SW 1271 (cell line): ENCODE results near the gene RAD54L2.
"Not testable (repeated sequence)": the region's sequence is repeated elsewhere in the genome, so short reads cannot be mapped to it uniquely, and the experiment has no call there.

Experiments used
- DNase-seq, 2 experiments: peaks; one replicate each; lab custom pipeline; 2025; lab: John Stamatoyannopoulos, UW

RAD54L2 gene

DNA sequence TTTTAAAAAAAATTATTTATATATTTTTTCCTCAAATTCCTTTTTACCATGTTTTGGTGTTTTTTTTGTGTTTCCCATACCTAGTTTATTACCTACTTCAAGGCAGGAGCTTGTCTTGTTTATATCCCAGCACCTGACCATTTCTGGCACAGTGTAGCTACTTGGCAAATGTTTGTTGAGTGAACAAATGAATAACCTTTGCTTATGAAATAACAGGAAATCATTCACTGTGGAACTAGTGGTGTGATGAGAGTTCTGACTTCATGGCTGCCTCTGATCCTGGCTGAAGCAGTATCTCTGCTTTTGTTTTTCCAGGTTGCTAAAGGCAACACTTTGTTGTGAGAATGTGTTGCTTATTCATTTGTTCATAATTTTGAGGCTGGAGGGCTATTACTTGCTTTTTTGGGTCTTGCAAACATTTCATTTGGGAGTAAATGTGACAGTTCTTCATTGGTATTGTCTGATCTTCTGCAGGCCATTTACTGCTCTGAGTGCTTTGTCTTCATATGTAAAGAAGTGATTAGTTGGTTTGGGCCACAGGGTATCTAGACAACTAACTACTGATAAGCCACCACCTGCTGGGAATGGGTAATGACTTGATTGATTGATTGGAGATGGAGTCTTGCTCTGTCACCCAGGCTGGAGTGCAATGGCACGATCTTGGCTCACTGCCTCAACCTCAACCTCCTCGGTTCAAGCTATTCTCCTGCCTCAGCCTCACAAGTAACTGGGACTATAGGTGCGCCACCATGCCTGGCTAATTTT is 5.7 kb downstream of the RAD54L2 start:
- DNase-seq = no peak

DNA sequence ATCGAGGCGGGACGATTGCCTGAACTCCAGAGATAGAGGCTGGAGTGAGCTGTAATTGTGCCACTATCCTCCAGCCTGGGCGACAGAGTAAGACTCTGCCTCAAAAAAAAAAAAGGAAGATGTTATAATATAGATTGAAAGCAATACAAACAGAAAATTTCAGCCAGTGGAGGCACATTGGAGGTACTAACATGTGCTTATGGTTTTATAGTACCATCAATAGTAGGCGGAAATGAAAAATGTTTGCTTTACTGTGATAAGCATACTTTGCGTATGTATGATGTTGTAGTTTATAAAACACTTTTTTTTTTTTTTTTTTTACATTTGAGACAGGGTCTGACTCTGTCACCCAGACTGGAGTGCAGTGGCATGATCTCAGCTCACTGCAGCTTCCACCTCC is 8.8 kb downstream of the RAD54L2 start:
- no peak for DNase-seq

DNA sequence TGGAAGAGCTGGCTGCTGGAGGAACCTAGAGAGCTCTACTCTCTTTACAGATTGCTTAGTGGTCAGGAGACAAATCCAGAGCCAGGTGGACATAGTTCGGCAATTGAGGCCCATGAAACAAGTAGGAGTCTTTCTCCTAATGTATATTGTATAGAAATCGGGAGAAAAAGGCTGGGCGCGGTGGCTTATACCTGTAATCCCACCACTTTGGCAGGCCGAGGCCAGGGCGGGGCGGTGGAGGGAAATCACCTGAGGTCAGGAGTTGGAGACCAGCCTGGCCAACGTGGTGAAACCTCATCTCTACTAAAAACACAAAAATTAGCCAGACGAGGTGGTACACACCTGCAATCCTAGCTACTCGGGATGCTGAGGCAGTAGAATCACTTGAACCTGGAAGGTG is 10.8 kb downstream of the RAD54L2 start:
- DNase-seq = no peak

DNA sequence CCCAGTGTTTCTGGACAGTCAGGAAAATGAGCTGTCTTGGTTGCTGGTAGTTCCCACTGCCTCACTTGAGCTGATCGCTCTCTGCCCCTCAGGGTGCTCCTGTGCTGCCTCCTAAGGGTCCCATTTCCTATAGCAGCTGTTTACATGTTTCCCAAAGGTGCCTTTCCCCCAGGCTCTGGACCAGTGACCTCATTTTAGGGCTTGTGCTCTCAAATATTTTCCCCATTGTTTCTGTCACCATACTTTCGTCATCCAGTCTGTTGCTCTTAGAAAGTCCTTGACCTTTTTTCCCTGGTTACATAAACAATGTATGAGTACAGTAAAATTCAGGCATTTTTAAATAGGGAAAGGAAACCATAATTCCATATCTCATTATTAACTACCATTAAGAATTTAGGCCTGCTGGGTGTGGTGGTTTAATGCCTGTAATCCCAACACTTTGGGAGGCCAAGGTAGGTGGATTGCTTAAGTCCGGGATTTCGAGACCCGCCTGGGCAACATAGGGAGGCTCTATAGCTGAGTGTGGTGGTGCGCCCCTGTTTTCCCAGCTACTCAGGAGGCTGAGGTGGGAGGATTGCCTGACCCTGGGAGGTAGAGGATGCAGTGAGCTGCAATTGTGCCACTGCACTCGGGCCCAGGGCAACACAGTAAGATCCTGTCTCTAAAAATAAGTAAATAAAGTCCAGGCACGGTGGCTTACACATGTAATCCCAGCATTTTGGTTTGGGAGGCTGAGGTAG is 11.7 kb downstream of the RAD54L2 start:
- no peak for DNase-seq

DNA sequence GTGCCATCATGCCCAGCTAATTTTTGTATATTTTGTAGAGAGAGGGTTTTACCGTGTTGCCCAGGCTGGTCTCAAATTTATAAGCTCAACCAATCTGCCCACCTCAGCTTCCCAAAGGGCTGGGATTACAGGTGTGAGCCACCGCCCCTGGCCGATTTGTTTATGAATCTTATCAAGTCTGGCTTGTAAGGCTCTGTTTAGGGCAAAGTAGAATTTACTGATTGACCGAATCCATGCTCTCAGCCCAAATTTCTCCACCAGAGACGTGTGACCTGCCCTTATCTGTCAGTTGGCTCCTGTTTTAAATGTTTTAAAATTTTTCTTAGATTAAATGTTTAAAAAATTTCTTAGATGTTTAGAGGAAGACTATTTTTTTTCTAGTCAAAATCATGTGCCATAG is 19.5 kb downstream of the RAD54L2 start:
- DNase-seq = no peak

DNA sequence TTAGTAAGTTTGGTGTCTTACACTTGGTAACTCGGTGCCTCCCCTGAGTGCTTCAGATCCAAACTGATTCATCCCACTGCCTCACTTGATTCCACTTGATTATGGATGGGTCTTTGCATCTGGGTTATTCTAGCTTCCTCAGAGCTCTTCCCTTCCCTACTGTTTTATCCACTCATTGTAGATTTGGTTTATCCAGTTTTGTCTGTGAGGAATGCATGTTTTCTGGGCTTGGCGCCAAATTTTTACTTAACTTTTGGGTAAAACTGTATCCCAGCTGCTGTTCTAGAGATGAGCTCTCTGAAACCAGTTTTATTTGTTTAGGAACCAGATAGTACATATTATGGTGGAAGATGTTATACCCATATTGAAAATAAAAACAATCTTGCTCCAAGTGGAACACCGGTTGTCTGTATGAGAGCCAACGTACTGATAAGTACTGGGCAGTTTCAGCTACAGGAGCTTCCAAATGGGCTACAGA is 20.9 kb downstream of the RAD54L2 start:
- DNase-seq = no peak

DNA sequence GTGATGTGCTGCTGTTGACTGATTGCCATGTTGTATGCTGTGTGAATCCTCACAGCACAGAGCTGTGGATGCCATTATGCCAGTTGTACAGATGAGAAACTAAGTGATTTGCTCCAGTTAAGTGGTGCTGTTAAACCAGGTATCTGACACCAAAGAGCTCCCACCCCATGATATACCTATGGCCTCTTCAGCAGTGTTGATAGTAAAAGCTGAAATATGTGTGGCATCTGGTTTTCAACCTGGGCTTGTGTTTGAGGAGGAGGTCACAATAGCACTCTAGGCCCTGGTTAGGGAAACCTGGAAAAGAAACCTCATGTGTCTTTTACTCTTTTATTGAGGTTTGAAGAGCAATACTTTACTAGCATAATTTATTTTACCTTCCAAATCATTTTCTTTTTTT is 21.4 kb downstream of the RAD54L2 start:
- no peak for DNase-seq

DNA sequence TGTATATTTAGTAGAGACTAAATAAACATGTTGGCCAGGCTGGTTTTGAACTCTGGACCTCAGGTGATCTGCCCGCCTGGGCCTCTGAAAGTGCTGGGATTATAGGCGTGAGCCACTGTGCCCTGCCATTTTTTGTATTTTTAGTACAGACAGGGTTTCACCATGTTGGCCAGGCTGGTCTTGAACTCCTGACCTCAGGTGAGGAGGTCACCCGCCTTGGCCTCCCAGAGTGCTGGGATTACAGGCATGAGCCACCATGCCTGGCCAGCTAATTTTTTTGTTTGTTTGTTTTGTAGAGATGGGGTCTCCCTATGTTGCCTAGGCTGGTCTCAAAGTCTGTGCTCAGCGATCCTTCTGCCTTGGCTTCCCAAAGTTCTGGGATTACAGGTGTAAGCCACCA is 23.9 kb downstream of the RAD54L2 start:
- DNase-seq = not testable (repeated sequence)

DNA sequence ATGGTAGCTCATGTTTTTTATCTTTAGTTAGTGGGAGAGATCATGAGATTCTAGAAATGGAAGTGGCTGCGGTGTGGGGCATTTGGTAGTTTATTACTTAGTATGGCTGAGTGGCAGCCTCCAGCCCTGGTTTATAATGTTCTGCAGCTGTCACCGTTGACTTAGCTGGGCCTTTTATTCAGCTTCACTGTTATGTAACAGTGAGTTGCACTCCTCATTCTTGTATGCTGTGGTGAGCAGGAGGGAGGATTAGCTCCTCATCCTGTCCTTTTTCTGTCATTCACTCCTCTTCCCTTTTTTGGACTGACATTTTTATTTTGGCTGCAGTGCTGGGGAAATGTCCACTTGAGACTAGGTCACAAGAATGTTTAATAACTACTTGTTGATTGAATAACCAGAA is 29.5 kb downstream of the RAD54L2 start:
- no peak for DNase-seq

DNA sequence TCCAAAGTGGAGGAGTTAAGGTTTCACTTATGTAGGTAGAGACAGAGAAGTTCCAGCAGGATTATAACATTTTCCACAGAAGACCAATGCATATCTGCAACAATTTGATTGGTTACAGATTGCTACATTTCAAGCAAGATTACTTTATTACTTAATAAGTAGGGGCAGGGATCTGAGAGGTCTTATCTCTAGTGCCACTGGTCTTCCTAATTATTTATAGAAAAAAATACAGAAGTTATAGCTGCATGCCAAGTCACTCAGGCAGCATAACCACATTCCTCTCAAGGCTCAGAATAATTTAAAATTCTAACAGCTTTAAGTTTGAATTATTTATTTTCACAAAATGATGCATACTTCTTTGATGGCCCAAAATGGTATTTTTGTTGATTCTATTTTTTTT is 30.5 kb downstream of the RAD54L2 start:
- no peak for DNase-seq

DNA sequence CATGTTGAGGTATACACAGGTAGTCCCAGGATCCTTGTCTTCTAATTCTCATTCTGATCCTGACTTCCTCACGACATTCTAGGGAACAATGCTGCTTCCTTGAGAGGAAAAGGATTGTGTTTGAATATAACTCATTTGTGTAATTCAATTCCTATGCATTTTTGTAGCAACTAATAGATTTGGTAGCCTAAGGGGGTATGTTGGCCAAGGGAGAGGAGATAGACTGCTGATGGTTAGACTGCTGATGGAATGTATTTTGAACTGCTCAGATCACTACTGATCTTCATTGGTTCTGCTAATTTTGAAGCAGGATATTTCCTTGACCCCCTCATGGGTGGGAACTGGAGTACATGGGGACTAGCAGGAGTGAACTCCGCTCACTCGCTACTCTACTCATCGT is 39.7 kb downstream of the RAD54L2 start:
- DNase-seq = no peak

DNA sequence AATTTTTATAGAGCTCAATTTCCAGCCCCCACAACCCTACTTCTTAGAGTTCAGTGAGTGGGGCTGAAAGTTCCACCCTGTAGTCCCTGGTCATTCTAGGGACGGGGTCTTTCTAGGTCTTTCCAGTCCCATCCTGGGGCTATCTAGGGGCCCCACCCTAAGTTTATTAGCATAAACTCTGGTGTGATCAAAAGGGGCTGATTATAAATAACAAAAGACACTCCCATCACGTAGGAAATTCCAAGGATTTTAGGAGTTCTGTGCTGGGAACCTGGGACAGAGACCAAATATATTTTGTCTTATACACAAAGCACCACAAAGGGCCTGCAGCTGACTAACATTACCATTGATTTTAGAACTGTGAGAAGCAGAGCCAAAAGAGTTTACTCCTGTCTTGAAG is 41.9 kb downstream of the RAD54L2 start:
- no peak for DNase-seq

DNA sequence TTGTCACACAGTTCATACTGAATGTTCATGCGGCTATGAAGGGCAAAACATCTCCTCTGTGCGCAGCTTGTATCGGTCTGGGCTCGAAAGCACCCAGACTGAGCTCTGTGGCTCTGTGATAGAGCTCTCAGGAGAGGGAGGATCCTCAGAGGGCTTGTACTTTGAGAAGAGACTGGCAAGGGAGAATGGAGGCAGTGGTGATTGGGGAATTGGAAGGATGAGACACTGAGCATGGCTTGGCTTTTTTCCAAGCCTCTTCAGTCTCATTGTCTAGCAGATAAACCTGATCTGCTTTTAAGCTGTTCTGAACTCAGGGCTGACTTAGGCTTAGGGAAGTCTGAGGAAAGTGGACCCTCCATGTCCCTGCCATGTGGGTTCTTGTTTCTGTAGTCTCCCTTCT is 43.0 kb downstream of the RAD54L2 start:
- DNase-seq = no peak

DNA sequence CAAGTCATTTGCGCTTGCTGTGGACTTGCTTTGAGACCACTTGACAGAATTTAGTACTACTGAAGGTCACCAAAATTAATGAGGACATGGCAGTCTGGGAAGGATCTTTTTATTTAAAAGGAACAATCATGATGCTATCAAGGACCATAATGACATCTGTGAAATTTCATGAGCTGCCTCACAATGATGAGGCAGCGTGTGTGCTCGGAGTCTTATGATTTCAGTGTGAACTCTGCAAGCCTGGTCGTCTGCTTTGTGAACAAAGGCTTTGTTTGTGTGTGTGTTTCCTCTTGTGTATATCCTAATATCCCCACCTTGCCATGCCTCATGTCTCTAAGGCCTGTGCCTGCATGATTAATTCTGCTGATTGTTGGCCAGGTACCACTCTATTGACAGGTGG is 46.7 kb downstream of the RAD54L2 start:
- DNase-seq = no peak

DNA sequence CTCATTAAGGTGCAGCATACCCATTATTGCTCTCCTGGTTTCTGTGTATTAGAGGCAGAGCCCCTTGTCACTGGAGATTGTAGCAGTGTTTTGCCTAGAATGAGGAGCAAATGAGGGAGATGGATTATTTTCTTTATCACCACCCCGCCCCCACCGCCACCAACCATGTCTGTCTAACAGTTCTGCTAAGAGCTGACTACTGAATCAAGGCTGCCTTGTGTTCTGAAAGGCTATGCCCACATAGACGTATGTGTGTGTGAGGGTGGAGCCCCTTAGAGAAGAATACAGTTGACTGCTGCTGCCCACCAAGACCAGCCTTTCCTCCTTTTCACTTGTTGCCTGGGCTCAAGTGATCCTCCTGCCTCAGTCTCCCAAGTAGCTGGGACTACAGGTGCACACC is 47.4 kb downstream of the RAD54L2 start:
- no peak for DNase-seq
